Neutrophil (primary cell): ENCODE results near the gene CWC25.
"Not testable (repeated sequence)": the region's sequence is repeated elsewhere in the genome, so short reads cannot be mapped to it uniquely, and the experiment has no call there.

Source experiments
- H3K27ac ChIP-seq: fragments of 200-600 bp; sonication (generic); 2 replicates; pipeline ENCODE4 v1.5.1; 2016; ENCODE audit warnings: mild to moderate bottlenecking, moderate library complexity
- H3K27me3 ChIP-seq: fragments of 200-600 bp; sonication (generic); 2 replicates; pipeline ENCODE4 v1.6.0; 2016; ENCODE audit warnings: mild to moderate bottlenecking
- H3K36me3 ChIP-seq: fragments of 200-600 bp; sonication (generic); 2 replicates; pipeline ENCODE4 v1.5.1; 2017
- H3K4me1 ChIP-seq, 2 experiments: fragments of 200-600 bp in 1 of 2; sonication (generic) in 1 of 2; 1 replicate in 1 of 2; 2 replicates in 1 of 2; pipeline versions ENCODE4 v1.5.1 to v1.6.1; 2013 to 2016; ENCODE audit warnings: low read depth in 1 of 2, low read length in 1 of 2, mild to moderate bottlenecking in 1 of 2, moderate library complexity in 1 of 2; ENCODE audit not compliant: control insufficient read depth in 1 of 2, insufficient read depth in 1 of 2
- H3K4me3 ChIP-seq, 2 experiments: fragments of 200-600 bp in 1 of 2; sonication (generic) in 1 of 2; 1 replicate in 1 of 2; 2 replicates in 1 of 2; pipeline ENCODE4 v1.5.1; 2013 to 2016; ENCODE audit warnings: low read depth in 1 of 2, low read length in 1 of 2, mild to moderate bottlenecking in 1 of 2, moderate library complexity in 1 of 2
- H3K9me3 ChIP-seq: fragments of 200-600 bp; sonication (generic); 2 replicates; pipeline ENCODE4 v1.5.1; 2016
- CTCF ChIP-seq: fragments of 200-600 bp; sonication (generic); IDR thresholded peaks from 2 replicates; pipeline ENCODE4 v1.5.1; 2016; ENCODE audit warnings: antibody characterized with exemption

The CWC25 gene

GRCh38 chr17:38867968-38868816 is 43.1 kb upstream of the CWC25 start:
- Histone ChIP-seq H3K4me1 (peaks cover 42 to 43% of the 10 kb centered on the region in 2 experiments), H3K27ac (peak overlapping the region; percentile 99)
- no peak for TF ChIP-seq CTCF

GRCh38 chr17:38867179-38867967 is 42.3 kb upstream of the CWC25 start:
- Histone ChIP-seq H3K4me3 (peak overlapping the region; percentile 80 to 99), H3K27me3 (peaks cover 5% of the 10 kb centered on the region), H3K4me1 (peaks cover 34 to 35% of the 10 kb centered on the region in 2 experiments), H3K27ac (peak overlapping the region; percentile 99), H3K36me3 (no peaks in the 10 kb centered on the region), H3K9me3 (no peaks in the 10 kb centered on the region)
- no peak for TF ChIP-seq CTCF

More at GRCh38 chr17:38867968-38868816, 43.1 kb upstream of the CWC25 start:
- Histone ChIP-seq H3K4me3 (peak overlapping the region; percentile 80 to 99), H3K27me3 (peaks cover 5% of the 10 kb centered on the region), H3K9me3 (no peaks in the 10 kb centered on the region), H3K36me3 (peaks cover 2% of the 10 kb centered on the region)

- no peak for TF ChIP-seq CTCF
- Histone ChIP-seq H3K4me3 (no peak overlapping the region), H3K27me3 (peaks cover 18% of the 10 kb centered on the region), H3K27ac (no peak overlapping the region), H3K36me3 (no peaks in the 10 kb centered on the region), H3K4me1 (peaks cover 21 to 22% of the 10 kb centered on the region in 2 experiments), H3K9me3 (no peaks in the 10 kb centered on the region)
These were observed 39.7 kb upstream of the CWC25 start for GRCh38 chr17:38864636-38865398.

- Histone ChIP-seq H3K4me1 (peaks cover 6 to 10% of the 10 kb centered on the region in 2 experiments), H3K9me3 (no peaks in the 10 kb centered on the region), H3K27me3 (peaks cover 31% of the 10 kb centered on the region), H3K27ac (no peak overlapping the region), H3K36me3 (no peaks in the 10 kb centered on the region), H3K4me3 (no peak overlapping the region)
- TF ChIP-seq CTCF: no peak
These were observed 36.3 kb upstream of the CWC25 start for GRCh38 chr17:38861399-38861843.

GRCh38 chr17:38857271-38857670 is 32.1 kb upstream of the CWC25 start:
- H3K27ac ChIP-seq: peak overlapping the region; percentile 58
- H3K4me1 ChIP-seq: peaks cover 25 to 26% of the 10 kb centered on the region in 2 experiments
- H3K4me3 ChIP-seq: no peak overlapping the region
- TF ChIP-seq CTCF: no peak
- H3K36me3 ChIP-seq: no peaks in the 10 kb centered on the region
- H3K9me3 ChIP-seq: no peaks in the 10 kb centered on the region
- H3K27me3 ChIP-seq: peaks cover 26% of the 10 kb centered on the region

- not testable (repeated sequence) for H3K9me3 ChIP-seq, H3K4me3 ChIP-seq, H3K27ac ChIP-seq
- Histone ChIP-seq H3K36me3 (peaks cover 10% of the 10 kb centered on the region), H3K27me3 (peaks cover 16% of the 10 kb centered on the region), H3K4me1 (peaks cover 36 to 38% of the 10 kb centered on the region in 2 experiments)
These were observed 30.1 kb upstream of the CWC25 start for GRCh38 chr17:38855101-38855714.
